Skeletal muscle tissue (tissue), 4 donors: ENCODE data around the gene FGFR3. TPM values are rescaled to one million over a fixed set of nuclear protein-coding genes. Genes with fewer than 3 reads are reported as not detected.

Experiments used
- H3K27ac ChIP-seq: one replicate; pipeline ENCODE4 v1.7.0; 2013; ENCODE audit warnings: mild to moderate bottlenecking, low read depth, low read length, inconsistent platforms
- H3K27me3 ChIP-seq, 3 donors: one replicate each; pipeline ENCODE4 v1.7.0; 2013; ENCODE audit warnings: low read length in 3 of 3; ENCODE audit not compliant: control insufficient read depth in 3 of 3, insufficient read depth in 3 of 3
- H3K36me3 ChIP-seq, 3 donors: one replicate each; pipeline ENCODE4 v1.7.0; 2013; ENCODE audit warnings: low read length in 3 of 3; ENCODE audit not compliant: control insufficient read depth in 3 of 3, insufficient read depth in 3 of 3
- H3K4me1 ChIP-seq, 3 donors: one replicate each; pipeline ENCODE4 v1.7.0; 2013; ENCODE audit warnings: low read length in 3 of 3, mild to moderate bottlenecking in 3 of 3; ENCODE audit not compliant: control insufficient read depth in 3 of 3, insufficient read depth in 3 of 3
- H3K4me3 ChIP-seq, 3 donors: one replicate each; pipeline ENCODE4 v1.7.0; 2013; ENCODE audit warnings: low read length in 3 of 3
- H3K9ac ChIP-seq, 3 donors: one replicate each; pipeline ENCODE4 v1.7.0; 2013; ENCODE audit warnings: low read length in 3 of 3, mild to moderate bottlenecking in 3 of 3, moderate library complexity in 2 of 3, low read depth in 1 of 3
- H3K9me3 ChIP-seq, 3 donors: one replicate each; pipeline ENCODE4 v1.7.0; 2013; ENCODE audit warnings: low read length in 3 of 3; ENCODE audit not compliant: control insufficient read depth in 3 of 3
- total RNA-seq: library from RNA; depleted of rRNA; stranded (reverse); fragments of >200 nt; gene quantifications from one replicate; pipeline ENCODE4 v1.2.3, GENCODE V29; 2014
- donor health status: Osteomylitis.

The FGFR3 gene
- total RNA-seq, 1 donor from 2014 or later = 0.52 TPM

DNA sequence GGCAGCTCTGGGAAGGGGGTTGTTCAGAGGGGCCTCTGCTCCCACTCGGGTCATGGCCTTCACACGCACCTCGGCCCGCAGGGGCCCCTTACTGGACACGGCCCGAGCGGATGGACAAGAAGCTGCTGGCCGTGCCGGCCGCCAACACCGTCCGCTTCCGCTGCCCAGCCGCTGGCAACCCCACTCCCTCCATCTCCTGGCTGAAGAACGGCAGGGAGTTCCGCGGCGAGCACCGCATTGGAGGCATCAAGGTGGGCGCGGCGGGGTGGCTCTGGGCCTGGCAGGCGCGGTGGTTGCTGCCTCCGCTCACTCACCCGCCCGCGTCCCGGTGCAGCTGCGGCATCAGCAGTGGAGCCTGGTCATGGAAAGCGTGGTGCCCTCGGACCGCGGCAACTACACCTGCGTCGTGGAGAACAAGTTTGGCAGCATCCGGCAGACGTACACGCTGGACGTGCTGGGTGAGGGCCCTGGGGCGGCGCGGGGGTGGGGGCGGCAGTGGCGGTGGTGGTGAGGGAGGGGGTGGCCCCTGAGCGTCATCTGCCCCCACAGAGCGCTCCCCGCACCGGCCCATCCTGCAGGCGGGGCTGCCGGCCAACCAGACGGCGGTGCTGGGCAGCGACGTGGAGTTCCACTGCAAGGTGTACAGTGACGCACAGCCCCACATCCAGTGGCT, 8.3 kb downstream of the FGFR3 start:
- H3K4me3 ChIP-seq = no peak overlapping the region
- no peak overlapping the region for H3K27ac ChIP-seq
- H3K27me3 ChIP-seq = peaks cover 15 to 39% (median 34%) of the 10 kb centered on the region in 3 donors
- no peaks in the 10 kb centered on the region for H3K4me1 ChIP-seq
- no peaks in the 10 kb centered on the region for H3K9me3 ChIP-seq
- H3K36me3 ChIP-seq = no peaks in the 10 kb centered on the region
- H3K9ac ChIP-seq = no peak overlapping the region

DNA sequence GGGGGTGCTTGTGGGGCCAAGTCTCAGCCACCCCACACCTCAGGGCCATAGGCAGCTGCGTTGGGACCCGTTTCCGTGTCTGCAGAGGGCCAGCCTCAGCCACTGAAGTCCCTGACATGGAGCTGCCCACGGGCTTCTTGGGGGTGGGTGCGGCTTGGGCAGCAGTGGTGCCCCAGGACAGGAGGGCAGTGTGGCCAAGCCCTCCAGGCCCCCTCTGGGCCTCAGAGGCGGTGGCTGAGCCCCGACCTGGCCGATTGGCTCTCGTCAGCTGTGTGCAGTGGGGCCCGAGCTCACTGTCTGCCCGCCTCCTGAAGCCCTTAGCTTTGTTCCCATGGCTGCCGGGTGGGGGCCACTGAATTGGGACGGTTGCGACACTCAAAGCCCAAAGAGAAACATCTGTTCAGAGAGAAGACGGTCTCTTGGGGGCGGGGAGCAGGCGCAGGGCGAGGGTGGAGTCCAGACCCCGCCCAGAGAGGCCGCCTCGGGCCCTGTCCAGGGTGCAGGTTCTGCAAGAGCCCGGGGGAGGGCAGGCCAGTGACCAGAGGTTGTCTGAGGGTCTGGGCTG, 9.1 kb downstream of the FGFR3 start:
- Histone ChIP-seq H3K27ac (no peak overlapping the region), H3K27me3 (peaks cover 6 to 35% (median 26%) of the 10 kb centered on the region in 3 donors), H3K4me1 (no peaks in the 10 kb centered on the region), H3K4me3 (no peak overlapping the region), H3K9me3 (no peaks in the 10 kb centered on the region), H3K9ac (no peak overlapping the region), H3K36me3 (no peaks in the 10 kb centered on the region)

DNA sequence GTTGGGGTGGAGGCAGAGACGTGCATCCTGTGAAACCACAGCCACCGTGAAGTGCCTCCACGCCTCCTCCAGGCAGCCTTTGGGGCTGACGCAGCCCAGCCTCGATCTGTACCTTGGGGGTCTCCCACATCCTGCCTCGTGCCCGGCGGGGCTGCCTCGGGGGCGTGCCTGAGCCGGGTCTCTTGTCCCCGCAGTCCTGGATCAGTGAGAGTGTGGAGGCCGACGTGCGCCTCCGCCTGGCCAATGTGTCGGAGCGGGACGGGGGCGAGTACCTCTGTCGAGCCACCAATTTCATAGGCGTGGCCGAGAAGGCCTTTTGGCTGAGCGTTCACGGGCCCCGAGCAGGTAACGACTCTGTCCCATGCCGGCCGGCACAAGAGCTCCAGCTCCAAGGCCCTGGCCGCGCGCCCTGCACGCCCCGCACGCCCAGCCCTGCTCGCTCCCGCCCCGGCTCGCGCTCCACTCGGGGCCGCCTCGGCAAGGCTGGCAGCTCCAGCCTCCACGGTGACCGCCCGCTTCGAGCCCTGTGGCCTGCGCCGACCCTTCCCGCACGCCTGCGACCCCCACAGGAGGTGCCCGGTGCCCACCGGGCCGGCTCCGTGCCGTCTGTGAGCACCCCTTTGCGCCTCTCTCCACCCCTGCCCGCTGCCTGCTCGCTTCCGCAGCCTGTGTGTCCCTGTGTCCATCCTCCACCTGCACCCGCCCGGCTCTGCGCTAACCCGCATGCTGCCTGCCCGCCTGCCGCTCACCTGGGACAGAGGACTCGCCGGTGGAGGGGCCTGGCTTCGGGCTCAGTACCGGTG, 9.8 kb downstream of the FGFR3 start:
- Histone ChIP-seq H3K4me3 (no peak overlapping the region), H3K27me3 (peaks cover 3 to 28% (median 20%) of the 10 kb centered on the region in 3 donors), H3K9ac (no peak overlapping the region), H3K27ac (no peak overlapping the region), H3K4me1 (no peaks in the 10 kb centered on the region), H3K9me3 (no peaks in the 10 kb centered on the region), H3K36me3 (no peaks in the 10 kb centered on the region)

DNA sequence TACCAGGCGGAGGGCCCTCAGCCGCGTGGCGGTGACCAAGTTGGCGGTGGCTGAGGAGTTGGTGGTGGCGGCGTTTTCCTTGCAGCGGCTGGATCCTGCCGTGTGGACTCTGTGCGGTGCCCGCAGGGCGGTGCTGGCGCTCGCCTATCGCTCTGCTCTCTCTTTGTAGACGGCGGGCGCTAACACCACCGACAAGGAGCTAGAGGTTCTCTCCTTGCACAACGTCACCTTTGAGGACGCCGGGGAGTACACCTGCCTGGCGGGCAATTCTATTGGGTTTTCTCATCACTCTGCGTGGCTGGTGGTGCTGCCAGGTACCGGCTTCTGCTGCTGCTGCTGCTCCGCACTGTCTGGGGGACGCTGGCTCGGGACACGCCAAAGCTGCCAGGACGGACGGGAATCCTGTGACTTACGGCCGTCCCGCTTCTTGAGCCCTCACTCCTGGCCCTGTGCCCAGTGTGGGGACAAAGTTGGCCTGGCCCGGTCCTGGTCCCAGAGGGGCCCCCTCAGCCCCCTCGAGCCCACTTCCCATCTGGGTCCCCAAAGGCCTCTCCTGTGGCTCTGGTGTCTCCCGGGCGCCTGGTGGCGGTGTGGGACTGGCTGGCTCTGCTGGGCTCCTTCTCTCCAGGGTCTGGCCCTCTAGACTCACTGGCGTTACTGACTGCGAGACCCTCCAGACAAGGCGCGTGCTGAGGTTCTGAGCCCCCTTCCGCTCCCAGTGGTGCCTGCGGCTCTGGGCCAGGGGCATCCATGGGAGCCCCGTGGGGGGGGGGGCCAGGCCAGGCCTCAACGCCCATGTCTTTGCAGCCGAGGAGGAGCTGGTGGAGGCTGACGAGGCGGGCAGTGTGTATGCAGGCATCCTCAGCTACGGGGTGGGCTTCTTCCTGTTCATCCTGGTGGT, 10.7 kb downstream of the FGFR3 start:
- Histone ChIP-seq H3K4me3 (no peak overlapping the region), H3K27me3 (peaks cover 2 to 28% (median 18%) of the 10 kb centered on the region in 3 donors), H3K27ac (no peak overlapping the region), H3K9me3 (no peaks in the 10 kb centered on the region), H3K9ac (no peak overlapping the region), H3K4me1 (no peaks in the 10 kb centered on the region), H3K36me3 (no peaks in the 10 kb centered on the region)

DNA sequence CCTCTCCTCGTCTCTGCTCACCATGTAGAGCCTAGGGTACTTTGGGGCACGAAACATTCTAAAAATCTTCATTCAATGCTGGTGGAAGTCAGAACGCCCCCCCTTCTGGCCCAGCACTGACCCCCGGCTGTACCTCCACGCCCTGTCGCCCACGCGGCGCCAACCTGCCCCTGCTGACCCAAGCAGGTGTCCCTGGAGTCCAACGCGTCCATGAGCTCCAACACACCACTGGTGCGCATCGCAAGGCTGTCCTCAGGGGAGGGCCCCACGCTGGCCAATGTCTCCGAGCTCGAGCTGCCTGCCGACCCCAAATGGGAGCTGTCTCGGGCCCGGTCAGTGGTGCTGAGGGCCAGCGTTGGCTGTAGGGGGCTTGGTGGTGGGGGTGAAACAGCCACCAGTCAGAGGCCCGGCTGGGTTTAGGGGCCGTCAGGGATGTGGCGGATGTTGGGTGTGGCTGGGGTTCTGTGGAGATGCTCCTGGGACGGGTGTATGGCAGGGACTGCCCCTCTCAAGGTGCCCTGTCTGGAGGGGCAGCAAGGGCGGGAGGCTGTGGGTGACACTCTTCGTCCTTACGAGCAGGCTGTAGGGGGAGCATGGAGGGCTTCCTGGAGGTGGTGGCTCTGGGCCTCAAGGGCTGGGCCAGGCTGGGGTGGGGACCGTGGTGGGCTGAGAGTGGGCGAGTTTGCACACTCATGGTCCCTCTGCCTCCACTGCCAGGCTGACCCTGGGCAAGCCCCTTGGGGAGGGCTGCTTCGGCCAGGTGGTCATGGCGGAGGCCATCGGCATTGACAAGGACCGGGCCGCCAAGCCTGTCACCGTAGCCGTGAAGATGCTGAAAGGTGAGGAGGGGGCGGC, 11.8 kb downstream of the FGFR3 start:
- no peak overlapping the region for H3K27ac ChIP-seq
- no peaks in the 10 kb centered on the region for H3K9me3 ChIP-seq
- no peak overlapping the region for H3K9ac ChIP-seq
- no peaks in the 10 kb centered on the region for H3K36me3 ChIP-seq
- no peak overlapping the region for H3K4me3 ChIP-seq
- H3K27me3 ChIP-seq = peaks cover 0 to 21% (median 7%) of the 10 kb centered on the region in 3 donors
- H3K4me1 ChIP-seq = no peaks in the 10 kb centered on the region

DNA sequence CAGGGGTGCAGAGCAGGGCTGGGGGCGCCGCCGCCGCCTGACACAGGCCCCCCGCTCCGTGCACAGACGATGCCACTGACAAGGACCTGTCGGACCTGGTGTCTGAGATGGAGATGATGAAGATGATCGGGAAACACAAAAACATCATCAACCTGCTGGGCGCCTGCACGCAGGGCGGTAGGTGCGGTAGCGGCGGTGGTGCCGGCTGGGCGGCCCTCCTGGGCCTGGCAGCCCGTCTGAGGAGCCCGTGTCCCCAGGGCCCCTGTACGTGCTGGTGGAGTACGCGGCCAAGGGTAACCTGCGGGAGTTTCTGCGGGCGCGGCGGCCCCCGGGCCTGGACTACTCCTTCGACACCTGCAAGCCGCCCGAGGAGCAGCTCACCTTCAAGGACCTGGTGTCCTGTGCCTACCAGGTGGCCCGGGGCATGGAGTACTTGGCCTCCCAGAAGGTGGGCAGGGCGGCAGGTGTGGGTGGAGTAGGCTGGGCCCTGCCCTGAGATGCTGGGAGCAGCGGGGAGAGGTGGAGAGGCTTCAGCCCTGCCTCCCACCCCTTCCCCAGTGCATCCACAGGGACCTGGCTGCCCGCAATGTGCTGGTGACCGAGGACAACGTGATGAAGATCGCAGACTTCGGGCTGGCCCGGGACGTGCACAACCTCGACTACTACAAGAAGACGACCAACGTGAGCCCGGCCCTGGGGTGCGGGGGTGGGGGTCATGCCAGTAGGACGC, 12.6 kb downstream of the FGFR3 start:
- H3K27me3 ChIP-seq = peaks cover 0 to 16% (median 2%) of the 10 kb centered on the region in 3 donors
- peaks cover 0 to 3% (median 0%) of the 10 kb centered on the region in 3 donors for H3K36me3 ChIP-seq
- H3K9me3 ChIP-seq = no peaks in the 10 kb centered on the region
- no peak overlapping the region for H3K4me3 ChIP-seq
- no peaks in the 10 kb centered on the region for H3K4me1 ChIP-seq
- H3K27ac ChIP-seq = no peak overlapping the region
- no peak overlapping the region for H3K9ac ChIP-seq

DNA sequence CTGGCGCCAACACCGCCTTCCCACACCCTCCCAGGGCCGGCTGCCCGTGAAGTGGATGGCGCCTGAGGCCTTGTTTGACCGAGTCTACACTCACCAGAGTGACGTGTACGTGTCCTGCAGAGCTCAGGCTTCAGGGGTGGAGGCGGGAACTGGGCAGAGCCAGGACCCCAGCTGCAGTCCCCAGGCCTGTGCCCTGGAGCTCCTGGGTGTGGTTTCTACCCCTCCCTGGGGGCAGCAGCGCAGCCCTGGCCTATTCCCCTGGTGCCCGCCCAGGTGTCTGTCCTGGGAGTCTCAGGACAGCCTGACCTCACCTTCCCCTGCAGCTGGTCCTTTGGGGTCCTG, 13.1 kb downstream of the FGFR3 start:
- Histone ChIP-seq H3K9me3 (no peaks in the 10 kb centered on the region), H3K4me1 (no peaks in the 10 kb centered on the region)

DNA sequence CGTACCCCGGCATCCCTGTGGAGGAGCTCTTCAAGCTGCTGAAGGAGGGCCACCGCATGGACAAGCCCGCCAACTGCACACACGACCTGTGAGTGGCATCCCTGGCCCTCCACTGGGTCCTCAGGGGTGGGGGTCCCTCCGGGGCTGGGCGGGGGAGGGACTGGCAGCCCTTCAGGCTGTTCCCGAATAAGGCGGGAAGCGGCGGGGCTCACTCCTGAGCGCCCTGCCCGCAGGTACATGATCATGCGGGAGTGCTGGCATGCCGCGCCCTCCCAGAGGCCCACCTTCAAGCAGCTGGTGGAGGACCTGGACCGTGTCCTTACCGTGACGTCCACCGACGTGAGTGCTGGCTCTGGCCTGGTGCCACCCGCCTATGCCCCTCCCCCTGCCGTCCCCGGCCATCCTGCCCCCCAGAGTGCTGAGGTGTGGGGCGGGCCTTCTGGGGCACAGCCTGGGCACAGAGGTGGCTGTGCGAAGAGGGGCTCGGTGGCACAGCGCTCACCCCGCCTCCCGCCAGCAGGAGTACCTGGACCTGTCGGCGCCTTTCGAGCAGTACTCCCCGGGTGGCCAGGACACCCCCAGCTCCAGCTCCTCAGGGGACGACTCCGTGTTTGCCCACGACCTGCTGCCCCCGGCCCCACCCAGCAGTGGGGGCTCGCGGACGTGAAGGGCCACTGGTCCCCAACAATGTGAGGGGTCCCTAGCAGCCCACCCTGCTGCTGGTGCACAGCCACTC, 13.7 kb downstream of the FGFR3 start:
- Histone ChIP-seq H3K36me3 (peaks cover 0 to 7% (median 0%) of the 10 kb centered on the region in 3 donors), H3K4me3 (no peak overlapping the region), H3K27ac (no peak overlapping the region), H3K4me1 (no peaks in the 10 kb centered on the region), H3K27me3 (peaks cover 0 to 16% (median 0%) of the 10 kb centered on the region in 3 donors), H3K9ac (no peak overlapping the region), H3K9me3 (no peaks in the 10 kb centered on the region)

More for the DNA sequence above, 13.1 kb downstream of the FGFR3 start:
- Histone ChIP-seq H3K27ac (no peak overlapping the region), H3K27me3 (peaks cover 0 to 16% (median 0%) of the 10 kb centered on the region in 3 donors), H3K9ac (no peak overlapping the region), H3K4me3 (no peak overlapping the region), H3K36me3 (peaks cover 0 to 7% (median 0%) of the 10 kb centered on the region in 3 donors)
